Fibroblast of mammary gland (primary cell): Measurements from ENCODE around the gene KCNQ1OT1.

Source experiments
- DNase-seq: peaks from one replicate; pipeline ENCODE4 v3.0.0-alpha.2; 2010; ENCODE audit warnings: low read depth
- H3K4me3 ChIP-seq: 2 replicates; pipeline ENCODE4 v1.5.1; 2011; ENCODE audit warnings: low read depth, mild to moderate bottlenecking, low read length, moderate library complexity; ENCODE audit not compliant: control insufficient read depth
- CTCF ChIP-seq: conservative IDR thresholded peaks from 2 replicates; pipeline ENCODE4 v1.5.1; 2011; ENCODE audit warnings: low read depth, low read length, inconsistent platforms; ENCODE audit not compliant: control insufficient read depth, insufficient read depth

The KCNQ1OT1 gene

GRCh38 chr11:2651826-2652271, 47.9 kb downstream of the KCNQ1OT1 start:
- no peak overlapping the region for H3K4me3 ChIP-seq
- TF ChIP-seq CTCF: no peak
- no peak for DNase-seq

DNA sequence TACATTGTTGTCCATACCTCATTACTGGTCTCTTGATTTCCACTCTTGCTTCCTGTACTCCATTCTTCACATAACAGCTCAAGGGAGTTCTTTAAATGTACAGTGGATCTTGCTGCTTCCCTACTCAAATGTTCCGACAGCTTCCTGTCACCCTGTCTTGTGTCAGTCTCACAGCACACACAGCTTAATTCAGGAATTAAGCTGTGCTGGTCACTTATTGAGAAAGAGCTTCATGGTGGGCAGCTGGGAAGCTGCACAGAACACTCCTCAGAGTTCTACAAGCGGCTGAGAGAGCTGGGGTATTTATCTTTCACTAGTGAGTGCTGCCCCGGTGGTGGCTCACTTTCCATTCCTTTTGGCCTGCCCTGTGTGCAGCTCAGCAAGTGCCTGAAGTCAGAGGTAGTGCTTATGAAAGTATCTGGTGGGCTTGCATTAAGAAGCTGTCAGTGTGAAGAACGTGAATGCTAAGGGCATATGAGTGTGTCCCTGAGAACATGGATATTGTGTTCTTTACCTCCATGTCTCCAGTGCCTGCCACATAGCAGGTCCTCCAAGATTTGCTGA, 48.7 kb downstream of the KCNQ1OT1 start:
- TF ChIP-seq CTCF: no peak

DNA sequence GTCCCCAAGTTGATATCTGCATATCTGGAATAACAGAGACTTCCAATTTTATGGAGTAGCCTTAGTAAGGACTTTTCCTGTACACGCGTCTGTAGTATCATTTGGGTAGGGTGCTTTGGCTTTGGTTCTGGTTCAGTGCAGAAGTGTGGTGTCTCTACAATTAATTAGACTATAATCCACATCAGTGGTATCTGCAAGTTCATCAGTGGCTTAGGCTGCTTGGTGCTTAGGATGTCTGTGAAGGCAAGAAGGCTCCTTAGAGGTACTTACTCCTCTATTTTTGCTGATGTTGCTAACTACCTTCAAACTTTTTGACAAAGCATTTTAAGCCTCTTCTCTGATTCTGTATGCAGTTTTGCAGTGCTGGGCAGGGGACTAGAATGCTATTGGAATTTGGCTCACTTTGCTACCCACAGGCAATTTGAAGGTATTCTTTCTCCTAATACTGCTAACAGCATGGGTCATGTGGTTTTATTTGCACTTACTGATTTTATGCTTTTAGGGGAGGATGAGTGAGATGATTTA, 49.4 kb downstream of the KCNQ1OT1 start:
- DNase-seq: no peak
- TF ChIP-seq CTCF: no peak
- no peak overlapping the region for H3K4me3 ChIP-seq

More for the DNA sequence above, 48.7 kb downstream of the KCNQ1OT1 start:
- H3K4me3 ChIP-seq: no peak overlapping the region
- no peak for DNase-seq

- no peak for TF ChIP-seq CTCF
- DNase-seq: no peak
- no peak overlapping the region for H3K4me3 ChIP-seq
Observed at GRCh38 chr11:2649848-2650247, 49.9 kb downstream of the KCNQ1OT1 start.

DNA sequence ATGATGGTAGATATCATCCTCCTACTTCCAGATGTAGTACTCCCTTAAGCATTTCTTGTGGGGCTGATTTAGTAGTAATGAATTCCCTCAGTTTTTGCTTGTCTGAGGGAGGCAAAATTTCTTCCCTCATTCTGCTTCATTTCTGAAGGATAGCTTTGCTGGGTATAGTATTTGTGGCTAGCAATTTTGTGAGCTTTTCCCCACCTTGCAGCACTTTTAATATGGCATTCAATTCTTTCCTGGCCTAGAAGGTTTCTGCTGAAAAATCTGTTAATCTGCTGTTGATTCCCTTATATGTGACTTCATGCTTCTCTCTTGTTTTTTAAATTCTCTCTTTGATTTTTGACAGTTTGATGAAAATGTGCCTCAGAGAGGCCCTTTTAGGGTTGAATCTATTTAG, 50.4 kb downstream of the KCNQ1OT1 start:
- H3K4me3 ChIP-seq: no peak overlapping the region
- TF ChIP-seq CTCF: no peak
- no peak for DNase-seq

DNA sequence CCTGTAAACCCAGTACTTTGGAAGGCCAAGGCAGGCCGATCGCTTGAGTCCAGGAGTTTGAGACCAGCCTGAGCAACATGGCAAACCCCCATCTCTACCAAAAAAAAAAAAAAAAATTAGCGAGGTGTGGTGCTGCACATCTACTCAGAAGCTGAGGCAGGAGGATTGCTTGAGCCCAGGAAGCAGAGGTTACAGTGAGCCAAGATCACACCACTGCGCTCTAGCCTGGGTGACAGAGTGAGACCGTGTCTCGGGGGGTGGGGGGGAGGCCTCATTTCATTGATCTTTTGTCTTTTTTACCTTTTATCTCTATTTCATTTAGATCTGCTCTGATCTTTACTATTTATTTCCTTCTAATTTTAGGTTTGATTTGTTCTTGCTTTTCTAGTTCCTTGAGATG, 51.8 kb downstream of the KCNQ1OT1 start:
- no peak for TF ChIP-seq CTCF
- no peak for DNase-seq
- no peak overlapping the region for H3K4me3 ChIP-seq
